ENCODE data around the gene GSTA5. TPM values are rescaled to one million over a fixed set of nuclear protein-coding genes. Genes with fewer than 3 reads are reported as not detected.
"Not testable (repeated sequence)": the region's sequence is repeated elsewhere in the genome, so short reads cannot be mapped to it uniquely, and the experiment has no call there.

The GSTA5 gene
- total and polyA plus RNA-seq, 9 donors, result not detected

- no peak overlapping the region for H3K27ac ChIP-seq
- DNase-seq, result no peak
- no peaks in the 10 kb centered on the region for H3K36me3 ChIP-seq
- TF ChIP-seq POLR2A (IDR thresholded peaks at IDR 0.05), result no peak
- TF ChIP-seq EP300 (IDR thresholded peaks at IDR 0.05), result no peak
- no peak for TF ChIP-seq CTCF (IDR thresholded peaks at IDR 0.05)
- intact Hi-C loops (cut with DNase I), result no loop called here
- H3K4me3 ChIP-seq, result no peak overlapping the region
- no peaks in the 10 kb centered on the region for H3K27me3 ChIP-seq
- no peaks in the 10 kb centered on the region for H3K4me1 ChIP-seq (ENCODE audit: insufficient read depth)
- no peaks in the 10 kb centered on the region for H3K9me3 ChIP-seq
- 88 to 92% (median 91%) methylated on average over 4 of the region's 4 CpGs for WGBS, 3 donors
These were observed 17.8 kb upstream of the GSTA5 start for GRCh38 chr6:52858416-52858815.

DNA sequence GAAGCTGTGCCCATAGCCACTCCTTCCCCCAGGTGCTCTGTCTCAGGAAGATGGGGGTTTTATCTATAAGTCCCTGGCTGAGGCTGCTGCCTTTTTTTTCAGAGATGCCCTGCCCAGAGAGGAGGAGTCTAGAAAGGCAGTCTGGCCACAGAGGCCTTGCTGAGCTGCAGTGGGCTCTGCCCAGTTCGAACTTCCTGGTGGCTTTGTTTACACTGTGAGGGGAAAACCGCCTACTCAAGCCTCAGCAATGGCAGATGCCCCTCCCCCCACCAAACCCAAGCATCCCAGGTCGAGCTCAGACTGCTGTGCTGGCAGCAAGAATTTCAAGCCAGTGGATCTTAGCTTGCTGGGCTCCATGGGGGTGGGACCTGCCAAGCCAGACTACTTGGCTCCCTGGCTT lies 15.5 kb upstream of the GSTA5 start:
- DNase-seq; H3K4me3 ChIP-seq; H3K27ac ChIP-seq; H3K27me3 ChIP-seq; intact Hi-C loops (cut with DNase I); H3K36me3 ChIP-seq; H3K4me1 ChIP-seq (ENCODE audit: insufficient read depth); H3K9me3 ChIP-seq: not testable (repeated sequence)
- 7 to 21% (median 11%) methylated on average over 2 to 3 of the region's 3 CpGs for WGBS, 3 donors

- Histone ChIP-seq H3K27ac (no peak overlapping the region), H3K27me3 (no peaks in the 10 kb centered on the region), H3K9me3 (no peaks in the 10 kb centered on the region), H3K36me3 (no peaks in the 10 kb centered on the region), H3K4me3 (no peak overlapping the region), H3K4me1 (ENCODE audit: insufficient read depth) (no peaks in the 10 kb centered on the region)
- TF ChIP-seq CTCF (IDR thresholded peaks at IDR 0.05) (no peak), EP300 (IDR thresholded peaks at IDR 0.05) (no peak), POLR2A (IDR thresholded peaks at IDR 0.05) (no peak)
- WGBS, 3 donors, result 87 to 92% (median 90%) methylated on average over 4 of the region's 4 CpGs
- DNase-seq, result no peak
- intact Hi-C loops (cut with DNase I), result no loop called here
These were observed 8.5 kb upstream of the GSTA5 start for GRCh38 chr6:52849137-52849536.

GRCh38 chr6:52846002-52846401 lies 5.4 kb upstream of the GSTA5 start:
- Histone ChIP-seq H3K9me3 (no peaks in the 10 kb centered on the region), H3K4me1 (ENCODE audit: insufficient read depth) (no peaks in the 10 kb centered on the region), H3K27ac (no peak overlapping the region), H3K36me3 (no peaks in the 10 kb centered on the region), H3K4me3 (no peak overlapping the region), H3K27me3 (no peaks in the 10 kb centered on the region)
- DNase-seq, result no peak
- 9 to 18% (median 18%) methylated on average over 1 of the region's 1 CpG for whole genome bisulfite sequencing, 3 donors
- TF ChIP-seq POLR2A (IDR thresholded peaks at IDR 0.05), result no peak
- intact Hi-C loops (cut with DNase I), result no loop called here

DNA sequence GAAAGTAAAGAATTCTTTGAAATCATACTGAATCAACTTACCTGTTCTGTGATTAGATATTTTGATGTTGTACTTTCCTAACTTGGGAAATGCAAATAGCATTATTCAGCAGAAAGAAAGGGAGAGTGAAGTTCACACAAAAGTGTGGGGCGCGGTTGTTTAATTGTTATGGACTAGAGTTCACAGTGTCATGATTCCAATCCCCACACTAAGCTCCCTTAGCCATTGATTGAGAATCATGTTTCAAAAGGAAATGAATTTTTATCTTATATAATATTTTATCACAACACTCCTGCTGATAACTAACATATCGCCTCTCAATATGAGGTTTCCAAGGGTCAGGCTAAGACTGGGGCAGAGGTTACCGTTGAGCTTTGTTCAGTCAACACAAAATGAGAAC lies 3.0 kb upstream of the GSTA5 start:
- intact Hi-C loops (cut with DNase I), result no loop called here
- DNase-seq, result no peak
- Histone ChIP-seq H3K27ac (no peak overlapping the region), H3K9me3 (no peaks in the 10 kb centered on the region), H3K36me3 (no peaks in the 10 kb centered on the region), H3K4me1 (ENCODE audit: insufficient read depth) (no peaks in the 10 kb centered on the region), H3K4me3 (no peak overlapping the region), H3K27me3 (no peaks in the 10 kb centered on the region)
- 92 to 94% (median 93%) methylated on average over 4 of the region's 4 CpGs for WGBS, 3 donors
- TF ChIP-seq POLR2A (IDR thresholded peaks at IDR 0.05), result no peak
- no peak for TF ChIP-seq CTCF (IDR thresholded peaks at IDR 0.05)
- no peak for TF ChIP-seq EP300 (IDR thresholded peaks at IDR 0.05)

Measured in ovary (tissue), 9 donors.